D341Med (cell line): Measurements from ENCODE around the gene MECP2.

ENCODE experiments used
- DNase-seq: peaks from one replicate; pipeline ENCODE4 v3.0.0; 2012; ENCODE audit warnings: low spot score

MECP2 gene

DNA sequence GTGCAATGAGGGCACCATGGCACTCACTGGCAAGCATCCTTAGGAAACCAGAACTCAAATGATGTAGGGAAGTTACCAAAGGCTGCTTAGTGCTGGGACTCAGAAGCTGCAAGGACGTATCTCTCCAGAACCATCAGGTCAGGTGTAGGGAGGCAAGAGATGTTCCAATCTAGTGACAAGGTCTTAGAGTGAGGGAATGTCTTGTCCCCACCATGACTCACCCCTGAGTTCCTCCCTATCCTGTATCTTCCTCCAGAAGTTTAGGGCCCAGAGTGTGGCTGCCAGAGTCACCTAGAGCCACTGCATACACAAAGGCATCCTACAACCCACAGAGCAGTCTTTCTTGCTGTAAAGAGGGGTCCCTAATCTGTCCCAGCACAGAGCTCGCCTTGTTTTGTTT, 63.7 kb downstream of the MECP2 start:
- DNase-seq: no peak

GRCh38 chrX:154032653-154033052, 64.9 kb downstream of the MECP2 start:
- DNase-seq: no peak

DNA sequence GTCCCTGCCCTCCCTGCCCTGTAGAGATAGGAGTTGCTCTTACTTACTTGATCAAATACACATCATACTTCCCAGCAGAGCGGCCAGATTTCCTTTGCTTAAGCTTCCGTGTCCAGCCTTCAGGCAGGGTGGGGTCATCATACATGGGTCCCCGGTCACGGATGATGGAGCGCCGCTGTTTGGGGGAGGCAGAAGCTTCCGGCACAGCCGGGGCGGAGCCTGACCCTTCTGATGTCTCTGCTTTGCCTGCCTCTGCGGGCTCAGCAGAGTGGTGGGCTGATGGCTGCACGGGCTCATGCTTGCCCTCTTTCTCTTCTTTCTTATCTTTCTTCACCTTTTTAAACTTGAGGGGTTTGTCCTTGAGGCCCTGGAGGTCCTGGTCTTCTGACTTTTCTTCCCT, 65.4 kb downstream of the MECP2 start:
- DNase-seq: no peak

- DNase-seq: no peak
Measured at GRCh38 chrX:154030715-154031305, 66.7 kb downstream of the MECP2 start.

- DNase-seq: no peak
Measured at GRCh38 chrX:154030266-154030665, 67.3 kb downstream of the MECP2 start.

- no peak for DNase-seq
Measured at GRCh38 chrX:154029439-154029838, 68.1 kb downstream of the MECP2 start.

DNA sequence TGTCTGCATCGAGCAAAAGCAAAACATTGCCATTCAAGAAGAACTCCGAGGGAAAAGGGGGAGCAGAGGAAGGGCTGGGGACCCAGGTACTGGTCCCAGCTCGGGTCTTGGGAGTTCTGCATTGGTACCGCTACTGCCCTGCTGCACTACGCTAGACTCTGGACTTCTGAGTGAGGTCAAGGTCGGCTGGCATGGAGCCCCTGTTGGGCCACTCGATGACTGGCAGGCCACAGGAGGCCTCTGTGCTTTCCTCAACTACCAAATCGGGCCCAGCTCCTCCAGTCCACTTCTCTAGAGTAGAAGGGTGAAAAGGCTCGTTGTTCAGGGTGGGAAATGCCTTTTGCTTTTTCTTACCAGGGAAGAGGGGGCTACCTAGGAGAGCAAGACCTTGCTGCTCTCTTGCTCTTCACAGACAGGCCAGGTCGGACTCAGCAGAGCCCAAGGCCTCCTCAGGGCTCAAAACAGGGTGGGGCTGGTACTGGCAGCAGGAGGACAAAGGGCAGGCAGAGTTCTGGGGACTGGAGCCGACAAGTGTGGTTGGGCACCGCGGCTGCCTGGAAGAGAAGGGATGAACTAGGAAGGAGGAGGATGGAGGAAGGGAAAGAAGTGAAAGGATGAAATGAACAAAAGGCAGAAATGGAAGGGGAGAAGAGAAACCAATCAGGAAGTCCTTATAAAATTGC, 68.9 kb downstream of the MECP2 start:
- DNase-seq: no peak

GRCh38 chrX:154027986-154028385, 69.5 kb downstream of the MECP2 start:
- no peak for DNase-seq

DNA sequence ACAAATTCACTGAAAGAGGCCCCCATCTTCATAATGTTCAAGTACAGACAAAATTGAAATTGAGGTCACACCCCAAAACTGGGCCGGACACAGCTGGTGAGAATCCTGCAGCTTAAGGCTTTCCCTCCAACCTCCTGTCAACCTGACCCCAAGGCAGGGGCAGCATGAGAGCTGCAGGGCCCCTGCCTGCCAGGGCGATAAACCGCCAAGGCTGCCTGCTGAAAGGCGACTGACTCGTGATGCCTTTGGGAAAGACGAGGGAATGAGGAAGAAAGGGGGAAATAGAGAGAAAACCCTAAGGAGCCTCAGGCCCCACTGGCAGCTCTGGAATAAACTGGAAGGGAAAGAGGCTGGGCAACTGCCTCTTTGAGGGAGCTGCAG, 70.5 kb downstream of the MECP2 start:
- DNase-seq: no peak

GRCh38 chrX:154026136-154027021, 71.1 kb downstream of the MECP2 start:
- DNase-seq: no peak

DNA sequence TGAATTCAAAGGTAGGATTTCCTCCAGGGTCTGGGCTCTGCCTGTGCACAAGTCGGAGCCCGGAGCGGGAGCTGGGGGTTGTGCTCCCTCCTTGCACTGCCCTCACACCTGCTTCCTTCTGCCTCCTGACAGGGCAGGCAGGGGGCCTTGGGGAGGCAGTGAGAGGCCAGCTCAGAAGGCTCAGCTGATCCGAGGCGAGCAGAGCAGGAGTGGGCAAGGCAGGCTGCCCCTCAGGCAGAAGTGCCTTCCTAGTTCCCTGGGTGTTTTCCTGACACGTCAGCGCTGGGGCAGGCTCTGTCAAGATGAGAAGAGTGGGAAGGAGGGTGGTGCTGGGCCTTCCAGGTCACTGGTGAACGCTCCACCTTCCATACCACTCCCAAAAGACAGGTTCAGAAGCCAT, 72.3 kb downstream of the MECP2 start:
- DNase-seq: no peak

DNA sequence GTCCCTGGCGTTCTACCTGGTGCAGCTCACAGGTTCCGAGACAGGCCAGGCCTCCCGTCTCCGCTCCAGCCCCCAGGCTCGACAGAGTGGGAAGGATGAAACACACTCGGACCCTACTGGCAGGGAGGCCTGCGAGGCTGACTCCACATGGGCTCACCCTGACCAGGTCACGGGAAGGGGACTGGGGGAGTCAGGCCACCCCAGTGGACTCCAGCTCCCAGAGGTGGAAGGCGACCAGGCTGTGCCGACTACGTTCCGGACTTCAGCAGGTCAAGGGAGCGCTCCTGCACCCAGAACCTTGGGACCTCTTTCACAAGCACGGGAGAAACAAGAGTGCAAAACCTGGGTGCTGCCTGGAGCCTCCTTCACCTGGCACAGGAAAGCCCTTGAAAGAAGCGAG, 73.2 kb downstream of the MECP2 start:
- no peak for DNase-seq

DNA sequence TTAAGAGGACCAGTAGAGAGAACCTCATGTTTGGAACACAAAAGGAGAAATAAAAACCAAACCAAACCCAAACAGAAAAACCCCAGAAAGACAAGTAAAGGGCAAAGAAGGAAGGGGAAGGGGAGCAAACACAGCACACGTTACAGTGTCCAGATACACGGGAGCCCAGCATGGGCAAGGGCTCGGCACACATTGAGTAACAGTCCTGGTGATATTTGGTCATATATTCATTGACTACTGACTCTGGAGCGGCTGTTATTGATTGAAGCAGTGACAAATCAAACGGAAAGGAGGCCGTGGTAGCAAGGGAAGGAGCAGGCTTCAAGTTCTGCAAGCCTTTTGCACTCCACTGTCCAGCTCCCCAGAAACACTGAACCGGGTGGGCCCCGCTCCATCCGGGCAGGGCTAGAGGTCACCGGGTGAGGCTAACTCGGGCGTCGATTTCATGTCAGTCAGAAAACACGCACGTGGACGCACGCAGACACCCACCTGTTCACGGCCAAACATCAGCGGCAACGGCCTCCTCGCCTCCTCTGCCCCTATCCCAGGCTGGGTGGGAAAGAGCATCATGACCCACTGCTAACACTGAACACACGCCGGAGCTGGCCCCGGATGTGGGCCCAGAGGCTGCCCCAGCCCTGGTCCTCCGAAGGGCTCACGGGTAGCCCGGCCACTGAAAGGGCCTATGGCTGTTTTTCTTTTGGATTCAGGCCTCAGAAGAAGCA, 74.1 kb downstream of the MECP2 start:
- no peak for DNase-seq

DNA sequence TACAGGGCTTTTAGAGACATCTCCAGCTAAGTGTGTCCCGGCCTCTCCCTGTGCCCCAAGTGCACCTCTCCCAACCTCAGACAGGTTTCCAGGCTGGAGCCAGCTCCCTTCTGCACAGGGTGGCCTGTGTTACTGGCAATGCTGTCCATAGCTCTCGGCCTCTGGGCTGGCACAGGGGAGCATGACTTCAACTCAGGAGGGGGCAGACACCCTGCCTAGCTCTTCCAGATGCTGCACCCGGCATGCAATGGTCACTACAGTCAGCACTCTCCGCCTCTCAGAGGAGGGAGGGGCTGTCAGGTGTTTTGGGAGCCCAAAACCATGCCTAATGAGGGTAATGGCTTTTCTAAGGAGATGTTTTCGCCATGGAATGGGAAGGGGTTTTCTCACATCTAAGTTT, 75.4 kb downstream of the MECP2 start:
- no peak for DNase-seq

- no peak for DNase-seq
Measured at GRCh38 chrX:154021131-154021611, 76.3 kb downstream of the MECP2 start.

- DNase-seq: no peak
Measured at GRCh38 chrX:154020536-154021115, 76.9 kb downstream of the MECP2 start.

GRCh38 chrX:154019633-154020528, 77.6 kb downstream of the MECP2 start, which contains the start of gene IRAK1:
TSS of gene IRAK1 (minus strand) at chrX:154019902. CDS start at chrX:154019812, 90 bp downstream.
- peak; percentile 87 for DNase-seq

DNA sequence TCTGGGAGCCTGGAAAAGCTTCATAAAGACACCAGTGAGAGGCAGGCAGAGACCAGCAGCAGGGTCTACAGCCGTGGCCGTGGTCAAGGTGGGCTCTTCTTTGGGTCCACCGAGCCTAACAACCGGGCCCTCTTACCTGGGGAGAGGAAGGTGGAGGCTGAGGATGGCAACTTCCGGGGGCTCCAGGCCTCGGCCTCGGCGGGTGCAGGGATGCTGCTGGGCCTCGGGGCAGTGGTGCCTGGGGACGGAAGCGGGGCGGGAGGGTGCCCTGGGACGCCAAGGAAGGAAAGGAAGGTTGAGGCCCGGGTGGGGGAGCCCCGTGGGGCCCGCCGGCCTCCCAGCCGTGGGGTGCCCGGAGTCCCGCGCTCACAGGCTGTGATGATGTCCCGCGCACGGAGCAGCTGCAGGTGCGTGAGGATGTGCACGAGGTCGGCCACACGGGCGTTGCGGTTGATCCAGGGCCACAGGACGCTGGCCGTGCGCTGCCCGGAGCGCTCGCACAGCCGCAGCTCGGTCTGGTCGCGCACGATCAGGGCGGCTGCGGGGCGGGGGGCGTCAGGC, 78.4 kb downstream of the MECP2 start:
- peak; percentile 54 for DNase-seq

DNA sequence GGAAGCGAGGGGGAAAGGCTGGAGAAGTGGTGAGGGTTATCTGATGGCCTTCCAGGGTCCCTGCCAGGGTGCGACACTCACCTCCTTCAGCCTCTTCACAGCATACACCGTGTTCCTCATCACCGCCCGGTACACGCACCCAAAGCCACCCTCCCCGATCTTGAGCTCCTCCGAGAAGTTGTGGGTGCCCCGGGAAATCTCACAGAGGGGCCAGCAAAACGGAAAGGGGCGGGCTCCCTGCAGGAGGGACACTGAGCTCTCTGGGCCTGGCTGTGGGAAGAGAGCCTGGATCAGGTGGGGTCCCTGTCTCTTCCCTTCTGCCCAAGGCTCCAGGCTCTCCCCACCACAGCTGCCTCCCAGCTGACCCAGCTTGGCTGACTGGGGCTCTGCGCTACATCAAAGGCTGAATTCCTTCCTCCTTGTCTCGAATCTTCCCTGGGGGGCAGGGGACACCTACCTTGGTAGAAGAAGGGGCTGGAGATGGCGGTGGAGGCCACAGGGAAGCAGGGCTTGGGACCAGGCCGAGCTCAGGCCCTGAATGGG, 78.9 kb downstream of the MECP2 start:
- DNase-seq: no peak
